Dermis blood vessel endothelial cell (primary cell): ENCODE results near the gene SIT1. TPM values are rescaled to one million over a fixed set of nuclear protein-coding genes. Genes with fewer than 3 reads are reported as not detected.
A peak's percentile ranks its signal among the peaks of the same experiment; 100 is the strongest.

Experiments used
- DNase-seq: peaks from one replicate; pipeline ENCODE4 v3.0.0; 2010
- total RNA-seq: library from RNA; depleted of rRNA; stranded (reverse); fragments of >200 nt; gene quantifications from 2 replicates; pipeline ENCODE4 v1.2.3, GENCODE V29; 2014

SIT1 gene
- total RNA-seq, 1 donor from 2014 or later = not detected

GRCh38 chr9:35604578-35605350, 46.0 kb downstream of the SIT1 start, which contains the start of gene TESK1:
TSS of gene TESK1 (plus strand) at chr9:35605262. CDS start at chr9:35605620, 358 bp downstream.
- DNase-seq = peak; percentile 68

GRCh38 chr9:35603986-35604577, 46.6 kb downstream of the SIT1 start:
- peak; percentile 100 for DNase-seq

- DNase-seq = no peak
Observed at GRCh38 chr9:35603506-35603985, 47.2 kb downstream of the SIT1 start.

- peak; percentile 16 for DNase-seq
Observed at GRCh38 chr9:35599763-35600604, 50.7 kb downstream of the SIT1 start.

Other genes starting within 250 kb of the SIT1 start
- 15.8 and 24.5 TPM in 2 replicates for gene RUSC2, start 160.8 kb downstream of the SIT1 start, total RNA-seq
- 8.7 and 11.6 TPM in 2 replicates for gene TESK1, start 45.7 kb downstream of the SIT1 start, total RNA-seq
- 0.14 TPM in 1 of 2 replicates, not detected in the other for gene CD72, start 32.5 kb downstream of the SIT1 start, total RNA-seq
- gene RMRP, start 7.1 kb upstream of the SIT1 start, total RNA-seq = 9,128 and 10,291 TPM in 2 replicates
- 8.5 and 12.4 TPM in 2 replicates for gene CCDC107, start 7.4 kb upstream of the SIT1 start, total RNA-seq
- 0.34 and 3.1 TPM in 2 replicates for gene ARHGEF39, start 14.3 kb upstream of the SIT1 start, total RNA-seq
- not detected in 2 replicates for gene CA9, start 23.0 kb upstream of the SIT1 start, total RNA-seq
- 10.2 and 19.6 TPM in 2 replicates for gene TPM2, start 39.0 kb upstream of the SIT1 start, total RNA-seq
- gene TLN1, start 81.3 kb upstream of the SIT1 start, total RNA-seq = 250 and 670 TPM in 2 replicates
- 57.5 and 66.5 TPM in 2 replicates for gene CREB3, start 81.7 kb upstream of the SIT1 start, total RNA-seq
- 95.2 and 121 TPM in 2 replicates for gene GBA2, start 98.3 kb upstream of the SIT1 start, total RNA-seq
- 10.6 and 20.7 TPM in 2 replicates for gene RGP1, start 98.4 kb upstream of the SIT1 start, total RNA-seq
- gene MSMP, start 103.3 kb upstream of the SIT1 start, total RNA-seq = 42.5 and 66.8 TPM in 2 replicates
- gene NPR2, start 140.7 kb upstream of the SIT1 start, total RNA-seq = 2.7 and 10.8 TPM in 2 replicates
- 0.19 TPM in 1 of 2 replicates, not detected in the other for gene SPAG8, start 161.3 kb upstream of the SIT1 start, total RNA-seq
- 5.8 and 11.5 TPM in 2 replicates for gene HINT2, start 164.1 kb upstream of the SIT1 start, total RNA-seq
- gene FAM221B, start 177.8 kb upstream of the SIT1 start, total RNA-seq = not detected in 2 replicates
- gene TMEM8B, start 178.3 kb upstream of the SIT1 start, total RNA-seq = under 0.01 and 0.23 TPM in 2 replicates
- not detected in 2 replicates for gene OR13J1, start 219.5 kb upstream of the SIT1 start, total RNA-seq